GM12878 (cell line): ENCODE results near the gene MRM1. TPM values are rescaled to one million over a fixed set of nuclear protein-coding genes. Genes with fewer than 3 reads are reported as not detected.

Experiments used
- ATAC-seq: fragments of 200-7000 bp; cut with Tn5 transposase; 3 replicates; pipeline ENCODE4 v1.9.1; 2020; ENCODE audit warnings: mild to moderate bottlenecking, moderate library complexity
- BruUV-seq: library from RNA; stranded (reverse); fragments of 400-500 nt; replicated peaks from 2 replicates; lab custom pipeline; 2021; lab: Mats Ljungman, UMichigan
- CTCF ChIA-PET: fragments of 300-600 bp; sonication (Branson Sonifier 250); formaldehyde crosslinking; extraction: SDS; loops from one replicate; lab custom pipeline; 2021; ENCODE audit warnings: inconsistent platforms; lab: Yijun Ruan, JAX
- POLR2A ChIA-PET: fragments of 350-600 bp; formaldehyde crosslinking; extraction: SDS; loops from one replicate; lab custom pipeline; 2021; ENCODE audit warnings: inconsistent platforms; lab: Charles Lee
- RAD21 ChIA-PET: fragments of 300-600 bp; sonication (Branson Sonifier 250); formaldehyde crosslinking; loops from one replicate; lab custom pipeline; 2023; ENCODE audit warnings: antibody characterized with exemption; ENCODE audit not compliant: unreplicated experiment; lab: Charles Lee
- SMC1A ChIA-PET: fragments of 300-600 bp; sonication (Branson Sonifier 250); formaldehyde crosslinking; loops from one replicate; lab custom pipeline; 2023; ENCODE audit not compliant: unreplicated experiment, uncharacterized antibody; lab: Charles Lee
- DNase-seq: peaks from one replicate; pipeline ENCODE4 v3.0.0-alpha.2; 2011; ENCODE audit warnings: low read depth, low spot score
- FAIRE-seq: peaks from 3 replicates; lab custom pipeline; 2011; peaks lifted over from hg19 to GRCh38; lab: Jason Lieb, UNC
- H2AFZ ChIP-seq: 2 replicates; pipeline ENCODE4 v1.6.0; 2011; ENCODE audit warnings: low read depth, low read length, control low read depth; ENCODE audit not compliant: control insufficient read depth
- H3K27ac ChIP-seq: 2 replicates; pipeline ENCODE4 v1.5.1; 2011; ENCODE audit warnings: control low read depth; ENCODE audit not compliant: control insufficient read depth, insufficient read depth
- H3K27me3 ChIP-seq, 2 experiments: replicated peaks in 1 of 2; 2 replicates each; pipeline versions ENCODE4 v1.6.0 to v1.6.1; 2011; ENCODE audit warnings: low read length in 1 of 2; ENCODE audit not compliant: control insufficient read depth in 2 of 2, insufficient read depth in 2 of 2
- H3K36me3 ChIP-seq, 2 experiments: 2 replicates each; pipeline ENCODE4 v1.5.1; 2011; ENCODE audit warnings: low read length in 1 of 2; ENCODE audit not compliant: control insufficient read depth in 2 of 2, insufficient read depth in 2 of 2
- H3K4me1 ChIP-seq: 2 replicates; pipeline ENCODE4 v1.6.1; 2011; ENCODE audit warnings: mild to moderate bottlenecking, low read length, moderate library complexity, mixed read lengths; ENCODE audit not compliant: control insufficient read depth, insufficient read depth
- H3K4me2 ChIP-seq: 2 replicates; pipeline ENCODE4 v1.6.0; 2011; ENCODE audit warnings: control low read depth; ENCODE audit not compliant: control insufficient read depth, insufficient read depth
- H3K4me3 ChIP-seq: fragments of 200-600 bp; sonication (generic); 2 replicates; pipeline ENCODE4 v1.5.1; 2016
- H3K79me2 ChIP-seq: 2 replicates; pipeline ENCODE4 v1.6.0; 2011; ENCODE audit warnings: low read length; ENCODE audit not compliant: control insufficient read depth, insufficient read depth
- H3K9ac ChIP-seq: 2 replicates; pipeline ENCODE4 v1.8.0; 2011; ENCODE audit warnings: low read length, control low read depth, mixed read lengths; ENCODE audit not compliant: control insufficient read depth, insufficient read depth
- H3K9me3 ChIP-seq: replicated peaks from 3 replicates; pipeline ENCODE4 v1.5.1; 2011; ENCODE audit warnings: mild to moderate bottlenecking, low read length; ENCODE audit not compliant: control insufficient read depth, insufficient read depth
- H4K20me1 ChIP-seq: 2 replicates; pipeline ENCODE4 v1.6.0; 2011; ENCODE audit not compliant: control insufficient read depth, insufficient read depth
- BCL11A ChIP-seq: IDR thresholded peaks from 2 replicates; pipeline ENCODE4 v1.6.1; 2011; ENCODE audit warnings: low read depth, low read length
- EP300 ChIP-seq, 2 experiments: fragments of 150-350 bp in 1 of 2; IDR thresholded peaks; 2 replicates each; pipeline ENCODE4 v1.6.1; 2011 to 2012; ENCODE audit warnings: low read depth in 2 of 2, low read length in 2 of 2, borderline replicate concordance in 1 of 2, improper control_type of control experiment in 1 of 2, inconsistent platforms in 1 of 2; ENCODE audit not compliant: control insufficient read depth in 1 of 2
- FOS ChIP-seq: IDR thresholded peaks from 3 replicates; pipeline ENCODE4 v1.6.1; 2011; ENCODE audit warnings: borderline replicate concordance; ENCODE audit not compliant: insufficient read length; ENCODE audit errors: extremely low read depth
- HCFC1 ChIP-seq: fragments of 150-350 bp; IDR thresholded peaks from 2 replicates; pipeline ENCODE4 v1.6.1; 2014; ENCODE audit warnings: low read length
- IKZF2 ChIP-seq, 2 experiments: fragments of 450-650 bp; IDR thresholded peaks; 2 replicates each; pipeline ENCODE4 v1.6.1; 2017; ENCODE audit warnings: mild to moderate bottlenecking in 2 of 2, moderate library complexity in 2 of 2
- MYB ChIP-seq: fragments of 150-350 bp; IDR thresholded peaks from 2 replicates; pipeline ENCODE4 v1.6.1; 2014; ENCODE audit warnings: mild to moderate bottlenecking, low read depth, low read length, borderline replicate concordance
- POLR2AphosphoS5 ChIP-seq: IDR thresholded peaks from 2 replicates; pipeline ENCODE4 v1.6.1; 2011; ENCODE audit warnings: mild to moderate bottlenecking, low read length, inconsistent platforms
- RBBP5 ChIP-seq: fragments of 200-600 bp; sonication (generic); conservative IDR thresholded peaks from 2 replicates; pipeline ENCODE4 v1.6.1; 2016
- STAT1 ChIP-seq: fragments of 450-650 bp; conservative IDR thresholded peaks from 2 replicates; pipeline ENCODE4 v1.6.1; 2014; ENCODE audit warnings: antibody characterized with exemption, mild to moderate bottlenecking
- ZNF622 ChIP-seq: fragments of 450-650 bp; IDR thresholded peaks from 2 replicates; pipeline ENCODE4 v1.6.1; 2017; ENCODE audit warnings: mild to moderate bottlenecking, inconsistent platforms
- WGBS: methylation state at CpG from one replicate; pipeline ENCODE4 v1.1.6; 2016; ENCODE audit warnings: low lambda C conversion rate; ENCODE audit not compliant: insufficient replicate concordance, insufficient coverage; ENCODE audit errors: missing lambda C conversion rate; 5-methylcytosine and 5-hydroxymethylcytosine counted together
- in situ Hi-C: fragments of 300-500 bp; cut with MboI; formaldehyde crosslinking; loops from 9 replicates; pipeline ENCODE4 v1.14.3; 2018; ENCODE audit warnings: mixed read lengths
- intact Hi-C: fragments of 100-400 bp; cut with micrococcal nuclease; formaldehyde crosslinking; loops from one replicate; pipeline ENCODE4 v1.14.2; 2022; ENCODE audit not compliant: unreplicated experiment
- polyA plus RNA-seq, 11 experiments: library from polyadenylated mRNA; depleted of rRNA in 4 of 11; unstranded in 6 of 11; stranded (reverse) in 5 of 11; fragments of >200 nt; fragmentation: Nextera tagmentation in 4 of 11; fragmentation: Illumina TruSeq in 1 of 11; extraction: Ambion mirVana in 4 of 11; extraction: Trizol in 1 of 11; gene quantifications; 1 replicate in 1 of 11; 2 replicates in 10 of 11; pipeline versions ENCODE4 v1.2.1 to v1.2.3, GENCODE V29; 2011 to 2016; ENCODE audit warnings: inconsistent platforms in 2 of 11, missing spikeins in 2 of 11, low read depth in 1 of 11
- total RNA-seq, 4 experiments: library from RNA; depleted of rRNA in 3 of 4; stranded (reverse); fragments of >200 nt in 3 of 4; fragmentation: Illumina TruSeq in 1 of 4; extraction: Trizol in 1 of 4; gene quantifications; 2 replicates each; pipeline versions ENCODE4 v1.2.1 to v1.2.3, GENCODE V29; 2013 to 2021

Gene MRM1
- total and polyA plus RNA-seq, 10 of the 15 experiments (the other 5 are each of a cell fraction or from before 2014, with no cell fraction given), result 0.23 to 16.9 (median 13.2) TPM

DNA sequence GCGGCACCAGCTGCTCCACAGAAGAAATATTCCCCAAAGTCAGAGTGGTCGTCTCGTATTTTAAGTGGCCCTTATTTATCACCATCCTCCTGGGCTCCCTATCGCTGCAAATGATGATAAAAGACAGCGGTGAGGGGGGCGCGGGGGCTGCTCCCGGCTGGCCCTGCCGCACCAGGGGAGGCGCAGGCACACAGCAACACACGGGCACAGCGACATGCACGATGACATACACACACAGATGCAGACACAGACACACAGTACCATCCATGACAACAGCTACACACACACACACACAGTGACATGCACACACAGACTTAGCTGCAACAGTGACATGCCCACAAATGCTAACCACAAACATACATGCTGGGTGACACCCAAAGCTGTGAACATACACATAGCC, 52.5 kb downstream of the MRM1 start:
- CTCF ChIA-PET, result no interaction called here
- no peaks in the 10 kb centered on the region for H3K36me3 ChIP-seq
- H3K79me2 ChIP-seq, result no peaks in the 10 kb centered on the region
- H3K27ac ChIP-seq, result no peak overlapping the region
- WGBS, result 18% methylated on average over 13 of the region's 13 CpGs
- no peak for DNase-seq
- ATAC-seq, result no peak
- no peak for FAIRE-seq
- no peak overlapping the region for H3K4me2 ChIP-seq
- no TSS peak for BruUV-seq
- intact Hi-C loops (no loop called here), in situ Hi-C loops (no loop called here)
- SMC1A ChIA-PET, result no interaction called here
- POLR2A ChIA-PET, result no interaction called here
- RAD21 ChIA-PET, result no interaction called here
- no peaks in the 10 kb centered on the region for H4K20me1 ChIP-seq
- H3K9ac ChIP-seq, result no peak overlapping the region
- no peak overlapping the region for H2AFZ ChIP-seq
- H3K4me3 ChIP-seq, result no peak overlapping the region
- H3K27me3 ChIP-seq, result peaks cover 4 to 14% of the 10 kb centered on the region in 2 experiments; a peak in 3 of 4 replicates
- no peaks in the 10 kb centered on the region for H3K4me1 ChIP-seq
- TF ChIP-seq IKZF2 (IDR thresholded peaks at IDR 0.05) (no peak), MYB (no peak), POLR2AphosphoS5 (no peak), HCFC1 (no peak), ZNF622 (no peak), STAT1 (no peak), EP300 (IDR thresholded peaks at IDR 0.05; ENCODE audit: borderline replicate concordance in 1 of 2, control insufficient read depth in 1 of 2, low read depth in 2 of 2, low read length in 2 of 2) (no peak), BCL11A (no peak), FOS (no peak), RBBP5 (no peak)
- no peaks in the 10 kb centered on the region for H3K9me3 ChIP-seq
